Left colon (tissue), 2 donors: ENCODE measurements around the gene KRTAP1-1. TPM values are rescaled to one million over a fixed set of nuclear protein-coding genes. Genes with fewer than 3 reads are reported as not detected.
"Not testable (repeated sequence)": the region's sequence is repeated elsewhere in the genome, so short reads cannot be mapped to it uniquely, and the experiment has no call there.

Source experiments
- ATAC-seq: fragments of 200-7000 bp; cut with Tn5 transposase; one replicate; pipeline ENCODE4 v1.9.1; 2020; ENCODE audit warnings: mild to moderate bottlenecking, moderate library complexity
- DNase-seq, 2 donors: peaks; one replicate each; pipeline ENCODE4 v3.0.0-alpha.2; 2020
- intact Hi-C, 2 donors: fragments of 100-400 bp; cut with DNase I in 1 of 2; cut with micrococcal nuclease in 1 of 2; formaldehyde crosslinking; loops; one replicate each; pipeline versions ENCODE4 v1.11.2 to v1.14.0; 2022; cut with DNase I, micrococcal nuclease
- total RNA-seq, 2 donors: library from RNA; stranded (reverse); fragmentation: NEBNext Ultra II Directional; extraction: Animal tissue kit (Norgen Biotek cat#: 25700); gene quantifications; one replicate each; pipeline ENCODE4 v1.2.1, GENCODE V29; 2021
- donor health status: DM: no; HTN: no; CAD: no.
- donor health status: DM: yes; HTN: yes; CAD: no.

Gene KRTAP1-1
- total RNA-seq, 2 donors from 2014 or later: not detected

- intact Hi-C loops, ATAC-seq: not testable (repeated sequence)
Measured at GRCh38 chr17:41059276-41060051, 18.2 kb upstream of the KRTAP1-1 start.

GRCh38 chr17:41058741-41059140, 17.5 kb upstream of the KRTAP1-1 start:
- no peak for ATAC-seq

More at GRCh38 chr17:41059276-41060051, 18.2 kb upstream of the KRTAP1-1 start:
- DNase-seq: not testable (repeated sequence)

GRCh38 chr17:41057547-41057946, 16.3 kb upstream of the KRTAP1-1 start:
- ATAC-seq: no peak
- intact Hi-C loops: no loop called here
- no peak for DNase-seq

More at GRCh38 chr17:41058741-41059140, 17.5 kb upstream of the KRTAP1-1 start:
- intact Hi-C loops: no loop called here
- DNase-seq: no peak

- intact Hi-C loops, ATAC-seq, DNase-seq: not testable (repeated sequence)
Measured at GRCh38 chr17:41055130-41055529, 13.9 kb upstream of the KRTAP1-1 start, which contains the start of gene KRTAP2-2. Gene KRTAP2-2 (minus strand): TSS chr17:41055230. CDS start chr17:41055211, 19 bp downstream.

GRCh38 chr17:41054556-41054955, 13.3 kb upstream of the KRTAP1-1 start:
- intact Hi-C loops, DNase-seq, ATAC-seq: not testable (repeated sequence)

GRCh38 chr17:41054025-41054424, 12.8 kb upstream of the KRTAP1-1 start:
- ATAC-seq: no peak
- intact Hi-C loops: no loop called here

DNA sequence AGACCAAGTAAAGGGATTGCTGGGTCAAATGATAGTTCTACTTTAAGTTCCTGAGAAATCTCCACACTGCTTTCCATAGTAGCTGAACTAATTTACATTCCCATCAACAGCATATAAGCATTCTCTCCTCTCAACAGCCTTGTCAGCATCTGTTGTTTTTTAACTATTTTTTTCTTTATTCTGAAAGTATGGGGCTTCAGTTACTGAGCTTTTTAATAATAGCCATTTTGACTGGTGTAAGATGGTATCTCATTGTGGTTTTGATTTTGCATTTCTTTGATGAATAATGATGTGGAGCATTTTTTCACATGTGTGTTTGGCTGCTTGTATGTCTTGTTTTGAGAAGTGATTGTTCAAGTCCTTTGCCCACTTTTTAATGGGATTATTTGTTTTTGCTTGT, 11.3 kb upstream of the KRTAP1-1 start:
- DNase-seq (no peak), ATAC-seq (no peak)
- intact Hi-C loops: no loop called here

More at GRCh38 chr17:41054025-41054424, 12.8 kb upstream of the KRTAP1-1 start:
- DNase-seq: no peak

DNA sequence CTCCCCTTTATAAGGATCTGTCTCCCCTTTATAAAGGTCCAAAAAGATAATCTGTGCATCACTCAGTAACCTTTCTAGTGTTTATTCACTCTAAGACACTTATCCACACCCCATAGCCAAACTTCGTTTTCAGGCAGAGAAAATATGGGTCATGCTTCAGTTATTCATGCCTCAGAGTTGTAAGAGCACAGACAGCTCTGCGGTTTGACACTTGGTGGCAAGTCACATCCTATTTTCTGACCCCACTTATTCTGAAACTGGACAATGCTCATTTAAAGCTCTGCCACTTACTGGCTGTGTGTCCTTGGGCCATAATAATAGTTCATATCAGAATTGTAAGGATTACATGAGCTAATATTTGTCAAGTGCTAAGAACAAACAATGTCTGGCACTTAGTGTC, 7.9 kb upstream of the KRTAP1-1 start:
- ATAC-seq (no peak), DNase-seq (no peak)
- intact Hi-C loops: no loop called here

- intact Hi-C loops: no loop called here
- DNase-seq (no peak), ATAC-seq (no peak)
Measured at GRCh38 chr17:41048441-41048840, 7.2 kb upstream of the KRTAP1-1 start.

DNA sequence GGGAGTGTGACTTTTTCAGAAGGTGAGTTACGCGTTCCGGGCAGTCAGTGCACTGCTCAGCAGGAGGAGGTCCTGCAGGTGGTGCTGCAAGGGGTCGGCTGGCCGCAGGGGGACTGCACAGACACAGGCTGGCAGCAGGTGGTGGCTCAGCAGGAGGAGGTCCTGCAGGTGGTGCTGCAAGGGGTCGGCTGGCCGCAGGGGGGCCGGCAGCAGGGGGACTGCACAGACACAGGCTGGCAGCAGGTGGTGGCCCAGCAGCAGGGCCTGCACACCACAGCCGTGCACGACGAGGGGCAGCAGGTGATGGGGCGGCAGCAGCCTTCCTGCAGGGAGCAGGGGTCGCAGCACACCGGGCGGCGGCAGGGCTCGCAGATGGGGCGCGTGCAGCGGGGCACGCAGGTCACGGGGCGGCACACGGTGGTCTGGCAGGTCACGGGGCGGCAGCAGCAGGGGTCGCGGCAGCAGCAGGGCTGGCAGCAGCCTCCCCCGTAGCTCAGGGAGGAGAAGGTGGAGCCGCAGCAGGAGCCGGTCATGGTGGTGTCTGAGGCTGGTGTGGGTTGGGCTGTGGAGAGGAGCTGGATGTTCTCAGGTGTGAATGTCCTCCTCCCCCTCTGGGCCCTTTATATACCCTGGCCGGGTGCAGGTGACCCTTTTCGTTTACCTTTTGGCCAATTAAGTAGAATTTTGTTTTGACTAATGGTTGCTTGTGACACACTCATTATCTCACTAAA, 5.7 kb upstream of the KRTAP1-1 start, which contains the start of gene KRTAP2-1:
TSS of gene KRTAP2-1 (minus strand) at position 582 of the 731 bp plus-strand sequence. CDS start at position 533, 49 bp downstream.
- intact Hi-C loops, DNase-seq, ATAC-seq: not testable (repeated sequence)

DNA sequence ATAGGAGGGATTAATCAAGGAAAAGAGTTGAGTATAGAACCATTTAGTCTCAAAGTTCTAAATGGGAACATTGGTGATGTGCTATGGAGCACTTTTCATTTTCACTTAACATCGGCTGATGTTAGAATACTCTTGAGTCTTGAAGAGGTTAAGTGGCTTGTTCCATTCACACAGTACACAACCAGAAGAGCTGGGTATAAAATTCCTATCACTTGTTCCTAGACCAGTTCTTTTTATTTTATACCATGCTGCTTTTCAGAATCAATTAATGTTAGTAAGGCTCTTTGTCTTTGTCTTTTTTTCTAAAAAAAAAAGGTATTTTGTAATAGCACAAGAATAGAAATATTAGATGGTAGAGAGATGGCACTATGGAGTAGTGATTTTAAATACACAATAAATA, 1.7 kb upstream of the KRTAP1-1 start:
- no peak for ATAC-seq
- no peak for DNase-seq
- intact Hi-C loops: no loop called here

GRCh38 chr17:41037853-41038350, 3.3 kb downstream of the KRTAP1-1 start:
- intact Hi-C loops: no loop called here
- DNase-seq (no peak), ATAC-seq (no peak)

DNA sequence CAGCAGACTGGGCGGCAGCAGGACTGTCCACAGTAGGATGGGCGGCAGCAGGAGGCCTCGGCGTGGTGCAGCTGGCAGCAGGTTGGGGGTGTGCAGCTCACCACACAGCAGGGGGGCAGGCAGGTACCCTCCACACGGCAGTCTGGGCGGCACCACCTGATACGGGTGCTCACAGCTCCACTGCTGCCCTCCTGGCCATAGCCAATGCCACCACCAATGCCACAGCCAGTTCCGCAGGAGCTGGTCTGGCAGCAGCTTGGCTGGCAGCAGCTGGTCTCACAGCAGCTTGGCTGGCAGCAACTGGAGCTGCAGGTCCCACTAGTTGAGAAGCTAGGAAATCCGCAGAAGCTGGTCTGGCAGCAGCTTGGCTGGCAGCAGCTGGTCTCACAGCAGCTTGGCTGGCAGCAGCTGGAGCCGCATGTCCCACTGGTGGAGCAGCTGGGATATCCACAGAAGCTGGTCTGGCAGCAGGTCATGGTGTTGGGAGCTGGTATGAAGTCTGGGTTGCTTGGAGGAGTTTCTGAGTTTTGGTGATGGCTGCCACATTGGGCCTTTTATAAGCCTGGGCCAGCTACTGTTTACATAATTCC, 6.8 kb downstream of the KRTAP1-1 start, which contains the start of gene KRTAP1-3:
TSS of gene KRTAP1-3 (minus strand) at position 529 of the 590 bp plus-strand sequence. CDS start at position 476, 53 bp downstream.
- DNase-seq, ATAC-seq, intact Hi-C loops: not testable (repeated sequence)

DNA sequence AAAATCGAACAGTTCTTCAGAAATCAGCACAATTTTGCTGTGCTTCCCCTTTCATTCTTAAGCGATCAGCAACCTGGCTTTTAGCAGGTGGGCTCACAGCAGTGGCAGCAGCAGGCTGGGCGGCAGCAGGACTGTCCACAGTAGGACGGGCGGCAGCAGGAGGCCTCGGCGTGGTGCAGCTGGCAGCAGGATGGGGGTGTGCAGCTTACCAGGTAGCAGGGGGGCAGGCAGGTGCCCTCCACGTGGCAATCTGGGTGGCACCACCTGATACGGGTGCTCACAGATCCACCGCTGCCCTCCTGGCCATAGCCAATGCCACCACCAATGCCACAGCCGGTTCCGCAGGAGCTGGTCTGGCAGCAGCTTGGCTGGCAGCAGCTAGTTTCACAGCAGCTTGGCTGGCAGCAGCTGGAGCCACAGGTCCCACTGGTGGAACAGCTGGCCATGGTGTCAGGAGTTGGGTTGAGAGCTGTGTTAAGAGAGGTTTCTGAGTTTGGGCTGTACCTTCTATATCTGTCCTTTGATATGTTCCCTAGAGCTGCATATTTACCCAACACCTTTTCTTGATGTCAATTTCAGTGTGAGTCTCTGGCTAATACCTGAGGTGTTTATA, 11.5 kb downstream of the KRTAP1-1 start, which contains the start of gene KRTAP1-4:
TSS of gene KRTAP1-4 (minus strand) at position 563 of the 613 bp plus-strand sequence. CDS start at position 446, 117 bp downstream.
- intact Hi-C loops: no loop called here
- ATAC-seq (no peak), DNase-seq (no peak)

DNA sequence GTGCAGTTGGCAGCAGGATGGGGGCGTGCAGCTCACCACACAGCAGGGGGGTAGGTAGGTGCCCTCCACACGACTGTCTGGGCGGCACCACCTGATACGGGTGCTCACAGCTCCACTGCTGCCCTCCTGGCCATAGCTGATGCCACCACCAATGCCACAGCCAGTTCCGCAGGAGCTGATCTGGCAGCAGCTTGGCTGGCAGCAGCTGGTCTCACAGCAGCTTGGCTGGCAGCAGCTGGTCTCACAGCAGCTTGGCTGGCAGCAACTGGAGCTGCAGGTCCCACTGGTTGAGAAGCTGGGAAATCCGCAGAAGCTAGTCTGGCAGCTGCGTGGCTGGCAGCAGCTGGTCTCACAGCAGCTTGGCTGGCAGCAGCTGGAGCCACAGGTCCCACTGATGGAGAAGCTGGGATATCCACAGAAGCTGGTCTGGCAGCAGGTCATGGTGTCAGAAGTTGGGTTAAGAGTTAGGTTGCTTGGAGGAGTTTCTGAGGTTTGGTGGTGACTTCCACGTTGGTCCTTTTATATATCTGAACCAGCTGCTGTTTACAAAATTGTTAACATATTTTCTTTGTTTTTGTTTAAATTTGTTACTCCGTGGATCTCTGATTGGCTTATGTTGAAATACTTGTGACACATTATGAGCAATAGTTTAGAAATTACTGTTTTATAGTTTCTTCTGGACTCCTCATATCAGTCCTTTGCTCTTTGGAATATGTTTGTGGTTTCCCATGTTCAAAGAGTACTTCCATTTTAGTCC, 14.4 kb downstream of the KRTAP1-1 start, which contains the start of gene KRTAP1-5:
TSS of gene KRTAP1-5 (minus strand) at position 494 of the 757 bp plus-strand sequence. CDS start at position 441, 53 bp downstream.
- no peak for DNase-seq
- no peak for ATAC-seq
- intact Hi-C loops: no loop called here

DNA sequence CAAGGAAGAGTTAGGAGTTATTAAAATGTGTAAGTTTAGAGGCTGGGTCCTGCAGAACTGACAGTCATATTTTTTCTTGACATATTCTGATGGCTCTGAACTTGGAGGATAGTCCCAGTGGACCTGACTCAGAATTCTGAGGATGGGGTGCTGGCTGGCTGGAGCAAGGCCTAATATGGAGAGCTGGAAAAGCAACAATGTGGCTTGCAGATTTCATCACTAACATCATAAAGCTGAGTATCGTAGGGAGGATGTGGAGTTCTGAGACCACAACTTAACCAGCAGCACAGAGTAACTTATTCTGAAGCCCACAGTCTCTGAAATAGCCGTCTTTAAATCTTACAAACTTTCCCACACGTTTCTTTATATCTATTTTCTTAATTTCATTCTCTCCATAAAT, 16.6 kb downstream of the KRTAP1-1 start:
- intact Hi-C loops: no loop called here
- ATAC-seq (no peak), DNase-seq (no peak)

- intact Hi-C loops: no loop called here
- no peak for DNase-seq
- no peak for ATAC-seq
Measured at GRCh38 chr17:41020336-41020735, 20.9 kb downstream of the KRTAP1-1 start.

GRCh38 chr17:41019415-41019814, 21.8 kb downstream of the KRTAP1-1 start:
- ATAC-seq (no peak), DNase-seq (no peak)
- intact Hi-C loops: no loop called here
